Endothelial cell of umbilical vein (primary cell): Measurements from ENCODE around the gene TGFBI. TPM values are rescaled to one million over a fixed set of nuclear protein-coding genes. Genes with fewer than 3 reads are reported as not detected.

Experiments used
- BruUV-seq: library from RNA; stranded (reverse); fragments of 400-500 nt; replicated peaks from 2 replicates; lab custom pipeline; 2021; lab: Mats Ljungman, UMichigan
- CTCF ChIA-PET: fragments of 300-600, 350-600 bp; sonication (Branson Sonifier 250); formaldehyde crosslinking; loops from one replicate; lab custom pipeline; 2021; ENCODE audit warnings: antibody characterized with exemption, inconsistent platforms; lab: Charles Lee
- POLR2A ChIA-PET: fragments of 300-600, 350-600 bp; sonication (Branson Sonifier 250); formaldehyde crosslinking; loops from one replicate; lab custom pipeline; 2021; ENCODE audit warnings: antibody characterized with exemption, inconsistent platforms; lab: Charles Lee
- DNase-seq: peaks from one replicate; pipeline ENCODE4 v3.0.0-alpha.2; 2011; ENCODE audit warnings: low read depth, low spot score
- FAIRE-seq: peaks from 2 replicates; lab custom pipeline; 2011; peaks lifted over from hg19 to GRCh38; lab: Jason Lieb, UNC
- H2AFZ ChIP-seq: 2 replicates; pipeline ENCODE4 v1.6.0; 2012; ENCODE audit warnings: low read depth, low read length, control low read depth, inconsistent platforms
- H3K27ac ChIP-seq: 2 replicates; pipeline ENCODE4 v1.5.1; 2011; ENCODE audit warnings: low read depth, mild to moderate bottlenecking, control low read depth, low read length, moderate library complexity; ENCODE audit not compliant: insufficient read depth
- H3K27me3 ChIP-seq, 2 experiments: 2 replicates each; pipeline versions ENCODE4 v1.6.0 to v1.6.1; 2011; ENCODE audit warnings: low read length in 2 of 2, mixed read lengths in 1 of 2; ENCODE audit not compliant: control insufficient read depth in 2 of 2, insufficient read depth in 2 of 2
- H3K36me3 ChIP-seq, 2 experiments: 2 replicates in 1 of 2; 3 replicates in 1 of 2; pipeline ENCODE4 v1.5.1; 2011; ENCODE audit warnings: low read length in 2 of 2, mild to moderate bottlenecking in 1 of 2, moderate library complexity in 1 of 2; ENCODE audit not compliant: control insufficient read depth in 2 of 2, insufficient read depth in 2 of 2; ENCODE audit errors: extremely low read depth in 1 of 2
- H3K4me1 ChIP-seq: 3 replicates; pipeline ENCODE4 v1.5.1; 2011; ENCODE audit warnings: mild to moderate bottlenecking, low read length; ENCODE audit not compliant: control insufficient read depth, insufficient read depth; ENCODE audit errors: extremely low read depth
- H3K4me2 ChIP-seq: 2 replicates; pipeline ENCODE4 v1.6.1; 2011; ENCODE audit warnings: low read length, control low read depth, mixed read lengths; ENCODE audit not compliant: insufficient read depth
- H3K4me3 ChIP-seq, 3 experiments: fragments of 200-600 bp in 1 of 3; sonication (generic), shearing (Covaris generic) in 1 of 3; replicated peaks in 1 of 3; 2 replicates each; pipeline ENCODE4 v1.5.1; 2011 to 2016; ENCODE audit warnings: control low read depth in 3 of 3, low read length in 3 of 3, mild to moderate bottlenecking in 2 of 3, inconsistent platforms in 1 of 3, low read depth in 1 of 3, moderate library complexity in 1 of 3; ENCODE audit not compliant: insufficient read depth in 1 of 3
- H3K79me2 ChIP-seq: 2 replicates; pipeline ENCODE4 v1.6.0; 2012; ENCODE audit warnings: low read length, inconsistent platforms; ENCODE audit not compliant: control insufficient read depth, insufficient read depth
- H3K9ac ChIP-seq: replicated peaks from 2 replicates; pipeline ENCODE3; 2011; ENCODE audit warnings: low read length, control low read depth; ENCODE audit not compliant: insufficient read depth; ENCODE audit errors: extremely low read depth
- H3K9me1 ChIP-seq: replicated peaks from 3 replicates; pipeline ENCODE4 v1.6.0; 2011; ENCODE audit warnings: mild to moderate bottlenecking, low read length; ENCODE audit not compliant: control insufficient read depth, insufficient read depth; ENCODE audit errors: extremely low read depth
- H3K9me3 ChIP-seq: replicated peaks from 2 replicates; pipeline ENCODE4 v1.5.1; 2012; ENCODE audit warnings: low read length, inconsistent platforms; ENCODE audit not compliant: control insufficient read depth, insufficient read depth
- H4K20me1 ChIP-seq: replicated peaks from 2 replicates; pipeline ENCODE3; 2011; ENCODE audit warnings: mild to moderate bottlenecking, low read length; ENCODE audit not compliant: control insufficient read depth, insufficient read depth; ENCODE audit errors: extremely low read depth
- EZH2 ChIP-seq: IDR thresholded peaks from 2 replicates; pipeline ENCODE4 v1.6.1; 2012; ENCODE audit warnings: borderline replicate concordance, low read depth, mild to moderate bottlenecking, moderate library complexity, low read length, inconsistent platforms; ENCODE audit not compliant: severe bottlenecking
- FOS ChIP-seq: IDR thresholded peaks from 2 replicates; pipeline ENCODE4 v1.6.1; 2011; ENCODE audit warnings: mild to moderate bottlenecking, low read length, moderate library complexity, borderline replicate concordance; ENCODE audit not compliant: insufficient read depth
- GATA2 ChIP-seq: IDR thresholded peaks from 2 replicates; pipeline ENCODE4 v1.7.0; 2011; ENCODE audit warnings: low read depth, mild to moderate bottlenecking, moderate library complexity, mixed read lengths, low read length; ENCODE audit not compliant: insufficient read length, insufficient read depth
- JUN ChIP-seq: IDR thresholded peaks from 2 replicates; pipeline ENCODE4 v1.6.1; 2011; ENCODE audit warnings: borderline replicate concordance, low read depth; ENCODE audit not compliant: insufficient read length, insufficient read depth
- MYC ChIP-seq: IDR thresholded peaks from one replicate; pipeline ENCODE4 v1.6.1; 2011; ENCODE audit warnings: mild to moderate bottlenecking, low read depth, low read length
- POLR2A ChIP-seq: IDR thresholded peaks from 2 replicates; pipeline ENCODE4 v1.6.1; 2012; ENCODE audit warnings: low read depth, mild to moderate bottlenecking, control low read depth, low read length
- POLR2AphosphoS5 ChIP-seq: IDR thresholded peaks from 2 replicates; pipeline ENCODE4 v1.6.1; 2012; ENCODE audit warnings: low read depth, mild to moderate bottlenecking, control low read depth, low read length, moderate library complexity; ENCODE audit not compliant: insufficient read depth
- dilution Hi-C: fragments of 300-500 bp; cut with MboI; formaldehyde crosslinking; loops from one replicate; pipeline ENCODE4 v1.15.0; 2019; ENCODE audit warnings: low sequenced_read_pairs; ENCODE audit not compliant: extremely low pct_ligation_motif_present
- intact Hi-C: fragments of 100-400 bp; cut with micrococcal nuclease; formaldehyde crosslinking; loops from one replicate; pipeline ENCODE4 v1.10.0; 2022
- polyA plus RNA-seq, 4 experiments: library from polyadenylated mRNA; depleted of rRNA in 3 of 4; stranded (reverse) in 3 of 4; unstranded in 1 of 4; fragments of >200 nt; gene quantifications; 2 replicates each; pipeline versions ENCODE4 v1.2.1 to v1.2.3, GENCODE V29; 2011 to 2012; ENCODE audit warnings: missing spikeins in 1 of 4
- total RNA-seq: library from RNA; stranded (reverse); gene quantifications from 2 replicates; pipeline ENCODE4 v1.2.3, GENCODE V29; 2021
- TF ChIP-seq, protein P1 (sequence below), 2 donors: IDR thresholded peaks; 1 replicate in 1 of 2; 2 replicates in 1 of 2; pipeline ENCODE4 v1.5.1; 2011; ENCODE audit warnings: low read length in 2 of 2, mild to moderate bottlenecking in 2 of 2, moderate library complexity in 2 of 2, control low read depth in 1 of 2, inconsistent platforms in 1 of 2, low read depth in 1 of 2; ENCODE audit not compliant: insufficient read depth in 1 of 2; ENCODE audit errors: extremely low read depth in 1 of 2
- TF ChIP-seq, protein P2 (sequence below): IDR thresholded peaks from 2 replicates; pipeline ENCODE4 v1.6.1; 2011; ENCODE audit not compliant: insufficient read depth, insufficient read length

The TGFBI gene
- total and polyA plus RNA-seq, 2 donors (not counting 3 experiments of a cell fraction or from before 2014, with no cell fraction given), result 6.5 to 18.9 TPM

- ChIA-PET POLR2A (no interaction called here), CTCF (interaction anchor here (0.9 to 7.9 kb wide), 21 partner anchors 11 to 114 kb away, joined by 3 to 99 read pairs (median 4); partner anchors contain the start of gene TGFBI)
- H3K9me1 ChIP-seq, result no peaks in the 10 kb centered on the region
- H3K36me3 ChIP-seq, result no peaks in the 10 kb centered on the region
- H3K9me3 ChIP-seq, result no peaks in the 10 kb centered on the region
- DNase-seq, result no peak
- BruUV-seq, result no TSS peak
- dilution Hi-C loops, result no loop called here
- H3K9ac ChIP-seq, result no peak overlapping the region
- H3K79me2 ChIP-seq, result no peaks in the 10 kb centered on the region
- TF ChIP-seq MYC (no peak), JUN (no peak), EZH2 (no peak), POLR2A (no peak), FOS (no peak), GATA2 (no peak), POLR2AphosphoS5 (no peak)
- TF ChIP-seq, protein P1, sequence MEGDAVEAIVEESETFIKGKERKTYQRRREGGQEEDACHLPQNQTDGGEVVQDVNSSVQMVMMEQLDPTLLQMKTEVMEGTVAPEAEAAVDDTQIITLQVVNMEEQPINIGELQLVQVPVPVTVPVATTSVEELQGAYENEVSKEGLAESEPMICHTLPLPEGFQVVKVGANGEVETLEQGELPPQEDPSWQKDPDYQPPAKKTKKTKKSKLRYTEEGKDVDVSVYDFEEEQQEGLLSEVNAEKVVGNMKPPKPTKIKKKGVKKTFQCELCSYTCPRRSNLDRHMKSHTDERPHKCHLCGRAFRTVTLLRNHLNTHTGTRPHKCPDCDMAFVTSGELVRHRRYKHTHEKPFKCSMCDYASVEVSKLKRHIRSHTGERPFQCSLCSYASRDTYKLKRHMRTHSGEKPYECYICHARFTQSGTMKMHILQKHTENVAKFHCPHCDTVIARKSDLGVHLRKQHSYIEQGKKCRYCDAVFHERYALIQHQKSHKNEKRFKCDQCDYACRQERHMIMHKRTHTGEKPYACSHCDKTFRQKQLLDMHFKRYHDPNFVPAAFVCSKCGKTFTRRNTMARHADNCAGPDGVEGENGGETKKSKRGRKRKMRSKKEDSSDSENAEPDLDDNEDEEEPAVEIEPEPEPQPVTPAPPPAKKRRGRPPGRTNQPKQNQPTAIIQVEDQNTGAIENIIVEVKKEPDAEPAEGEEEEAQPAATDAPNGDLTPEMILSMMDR (IDR thresholded peaks at IDR 0.05; ENCODE audit: extremely low read depth in 1 of 2, insufficient read depth in 1 of 2, low read depth in 1 of 2, low read length in 2 of 2), result no peak
- TF ChIP-seq, protein P2, sequence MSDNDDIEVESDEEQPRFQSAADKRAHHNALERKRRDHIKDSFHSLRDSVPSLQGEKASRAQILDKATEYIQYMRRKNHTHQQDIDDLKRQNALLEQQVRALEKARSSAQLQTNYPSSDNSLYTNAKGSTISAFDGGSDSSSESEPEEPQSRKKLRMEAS, result no peak
- intact Hi-C loops, result loop anchor here (1.0 to 2.0 kb wide), 4 partner anchors 14 to 112 kb away; no protein-coding TSS in a partner anchor
- H3K4me1 ChIP-seq, result peaks cover 42% of the 10 kb centered on the region
- H3K27me3 ChIP-seq, result no peaks in the 10 kb centered on the region
- no peak overlapping the region for H3K4me3 ChIP-seq
- no peak overlapping the region for H3K4me2 ChIP-seq
- H4K20me1 ChIP-seq, result no peaks in the 10 kb centered on the region
- no peak for FAIRE-seq
- peak overlapping the region; percentile 63 for H3K27ac ChIP-seq
- no peak overlapping the region for H2AFZ ChIP-seq
Observed at GRCh38 chr5:136057401-136058038, 28.7 kb downstream of the TGFBI start.
